NOMO-1 (cell line): ENCODE results near the gene INHA.

Experiments
- DNase-seq, 2 experiments: peaks; one replicate each; lab custom pipeline; 2025; ENCODE audit not compliant: unreplicated experiment in 2 of 2; lab: John Stamatoyannopoulos, UW

The INHA gene

GRCh38 chr2:219557320-219557719 is 14.8 kb upstream of the INHA start:
- no peak for DNase-seq

- DNase-seq: no peak
Measured at GRCh38 chr2:219557791-219558785, 14.0 kb upstream of the INHA start.

GRCh38 chr2:219559156-219559915 is 12.8 kb upstream of the INHA start:
- no peak for DNase-seq

DNA sequence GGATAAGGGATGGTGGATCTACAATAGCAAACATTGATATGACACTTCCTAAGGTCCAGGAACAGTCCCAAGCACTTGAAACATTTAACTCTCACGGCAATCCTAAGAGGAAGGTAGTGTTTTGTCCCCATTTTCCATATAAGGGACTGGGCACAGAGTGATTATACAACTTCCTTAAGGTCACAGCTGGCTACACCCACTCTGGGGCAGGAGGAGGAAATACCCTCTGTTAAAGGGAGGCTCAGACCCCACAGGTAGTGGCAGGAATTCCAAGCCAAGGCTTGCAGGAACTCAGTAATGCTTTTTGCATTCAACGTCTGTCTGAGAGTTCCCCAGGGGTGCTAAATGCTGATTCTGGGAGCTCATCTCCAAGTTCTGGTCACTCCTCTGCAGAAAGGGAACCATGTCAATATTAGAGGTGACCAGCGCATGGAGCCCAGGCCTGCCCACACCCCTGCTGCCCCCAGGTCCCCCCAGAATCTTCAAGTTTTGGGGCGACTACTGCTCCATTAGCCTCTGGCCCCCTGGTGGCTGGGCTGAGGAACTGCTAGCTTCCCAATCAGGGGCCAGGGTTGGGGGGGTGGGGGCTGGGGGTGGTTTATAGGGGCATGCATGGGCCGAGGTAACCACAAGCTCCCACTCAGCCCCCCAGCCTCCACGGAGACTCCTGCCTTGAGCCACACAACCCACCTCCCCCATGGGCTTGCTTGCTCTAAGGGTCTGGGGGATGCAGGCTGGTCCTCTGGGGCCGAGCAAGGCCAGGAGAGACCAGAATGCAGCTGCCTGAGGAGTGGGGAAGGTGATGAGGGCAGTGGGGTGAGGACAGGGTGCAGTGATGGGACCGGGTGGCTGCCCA is 11.8 kb upstream of the INHA start:
- no peak for DNase-seq

DNA sequence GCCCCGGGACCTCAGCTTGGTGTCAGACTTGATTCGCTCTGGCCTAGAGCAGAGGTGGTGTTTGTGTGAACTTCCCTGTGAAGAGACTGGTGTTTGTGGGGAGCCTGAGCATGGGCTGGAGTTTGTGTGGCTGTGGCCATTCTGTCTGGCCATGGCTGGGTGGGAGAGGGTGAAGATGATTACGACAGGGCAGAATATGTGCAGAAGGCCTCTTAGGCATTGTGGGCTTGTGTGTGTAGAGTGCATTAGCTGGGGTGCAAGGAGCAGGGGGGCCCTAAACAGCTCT is 11.3 kb upstream of the INHA start:
- DNase-seq: no peak

DNA sequence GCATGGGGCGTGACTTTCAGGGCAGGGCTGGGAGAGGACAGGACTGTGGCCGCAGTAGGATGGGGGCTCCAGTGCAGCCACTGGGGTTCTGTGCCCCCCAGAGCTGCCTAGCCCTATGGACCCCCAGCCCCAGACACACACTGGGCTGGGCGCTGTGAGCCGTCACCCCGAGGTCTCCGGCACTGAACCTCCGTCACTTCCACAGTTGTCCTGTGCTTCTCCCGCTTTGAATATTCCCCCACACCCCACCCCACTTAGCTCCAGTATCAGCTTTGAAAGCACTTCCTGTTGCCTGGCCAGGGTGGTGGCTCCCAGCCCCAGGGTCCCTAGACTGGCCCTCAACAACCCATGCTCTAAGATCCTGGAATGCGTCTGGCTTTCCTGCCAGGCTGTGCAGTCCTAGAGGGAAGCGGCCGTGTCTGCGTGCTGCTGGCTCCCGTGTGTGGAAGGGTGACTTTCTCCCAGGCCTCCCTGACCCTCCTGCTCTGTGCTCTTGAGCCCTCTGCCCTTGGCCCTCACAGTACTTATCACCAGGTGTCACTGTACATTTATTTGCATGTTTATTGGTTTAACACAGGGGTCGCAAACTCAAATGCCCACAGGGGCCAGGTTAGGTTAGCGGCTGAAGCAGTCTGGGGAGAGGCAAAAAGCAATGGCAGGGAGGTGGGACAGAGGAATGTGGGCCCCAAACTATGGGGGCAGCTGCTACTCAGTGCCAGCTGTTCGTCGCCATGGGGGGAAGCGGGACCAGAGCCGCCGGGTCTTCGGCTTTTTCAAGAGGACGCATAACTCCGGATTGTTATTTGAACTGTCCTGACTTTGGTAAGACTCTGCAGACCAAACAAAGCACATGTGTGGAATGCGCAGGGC is 10.7 kb upstream of the INHA start:
- DNase-seq: no peak

DNA sequence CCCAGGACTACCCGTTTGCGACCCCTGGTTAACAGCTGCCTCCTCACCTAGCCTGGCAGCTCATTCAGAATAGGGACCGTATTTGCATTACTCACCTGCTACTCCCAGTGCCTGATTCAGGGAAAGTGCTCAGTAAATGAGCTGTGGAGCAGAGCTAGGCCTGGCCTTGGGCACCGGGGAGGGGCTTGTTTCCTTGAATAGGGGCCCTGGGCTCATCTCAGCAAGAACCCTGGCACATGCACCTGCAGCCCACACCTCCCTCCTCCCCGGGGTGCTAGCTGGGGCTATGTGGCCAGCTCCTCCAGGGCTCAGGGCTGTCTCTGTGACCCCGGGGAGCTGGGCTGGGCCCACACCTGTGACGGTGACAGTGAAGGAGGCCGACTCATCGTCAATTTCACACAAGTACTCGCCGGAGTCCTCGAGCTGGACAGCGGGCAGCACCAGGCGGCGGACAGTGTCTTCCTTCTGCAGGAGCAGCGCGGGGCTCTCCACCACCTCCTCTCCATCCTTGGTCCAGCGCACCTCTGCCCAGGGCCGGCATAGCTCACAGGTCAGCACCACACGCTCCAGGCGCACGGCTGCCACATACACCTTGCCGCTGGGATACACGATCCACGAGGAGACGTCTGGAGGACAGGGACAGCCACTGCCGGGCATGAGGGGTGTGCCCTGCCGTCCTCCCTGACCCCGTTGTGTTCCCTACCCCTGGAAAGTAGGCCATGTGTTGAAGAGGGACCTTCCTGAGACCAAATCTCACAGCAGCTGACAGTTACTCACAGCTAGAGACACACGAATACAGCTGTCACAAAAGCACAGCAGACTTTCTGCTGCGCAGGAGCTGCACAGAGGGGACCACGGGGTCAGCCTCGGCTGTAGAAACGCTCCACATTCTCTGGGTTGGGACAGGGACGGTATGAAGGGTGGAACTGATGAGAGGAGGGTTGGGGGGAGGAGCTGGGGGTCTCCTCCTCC is 9.8 kb upstream of the INHA start:
- DNase-seq: no peak

- DNase-seq: no peak
Measured at GRCh38 chr2:219563271-219563928, 8.7 kb upstream of the INHA start.

GRCh38 chr2:219565130-219566080 is 6.7 kb upstream of the INHA start:
- no peak for DNase-seq

DNA sequence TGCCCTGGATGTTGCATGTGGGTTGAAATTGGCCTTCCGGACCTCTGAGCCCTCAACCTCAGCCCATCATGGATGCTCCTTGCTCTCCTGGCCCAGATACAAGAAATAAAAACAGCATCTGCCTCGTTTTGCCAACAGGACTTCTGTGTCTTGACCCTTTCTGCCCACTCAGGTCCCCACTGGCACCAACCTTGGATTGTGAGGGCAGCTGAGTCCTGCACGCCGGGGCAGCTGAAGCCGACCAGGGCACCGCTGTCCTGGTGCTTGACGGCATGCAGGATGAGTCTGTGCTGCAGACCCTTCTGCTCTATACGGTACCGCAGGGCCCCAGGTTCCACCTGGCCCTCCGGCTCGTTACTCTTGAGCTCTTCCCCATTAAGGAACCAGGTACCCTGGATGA is 5.5 kb upstream of the INHA start:
- no peak for DNase-seq

DNA sequence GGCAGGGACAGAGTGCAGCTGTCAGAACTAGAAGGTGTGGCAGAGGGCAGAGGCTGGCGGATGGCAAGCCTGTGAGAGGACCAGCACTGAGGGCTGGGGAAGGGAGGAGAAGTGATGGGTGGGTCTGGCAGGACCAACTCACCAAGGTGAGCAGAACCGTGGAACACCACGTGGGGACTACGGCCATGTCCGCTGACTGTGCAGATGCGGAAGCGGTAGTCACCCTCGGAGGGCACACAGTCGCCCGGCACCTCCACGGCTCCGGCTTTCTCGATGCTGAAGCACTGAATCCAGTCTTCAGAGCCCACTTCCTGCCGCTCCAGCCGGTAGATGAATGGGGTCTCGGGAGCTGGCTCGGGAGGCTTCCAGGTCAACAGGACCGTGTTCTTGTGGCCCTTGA is 5.0 kb upstream of the INHA start:
- no peak for DNase-seq

DNA sequence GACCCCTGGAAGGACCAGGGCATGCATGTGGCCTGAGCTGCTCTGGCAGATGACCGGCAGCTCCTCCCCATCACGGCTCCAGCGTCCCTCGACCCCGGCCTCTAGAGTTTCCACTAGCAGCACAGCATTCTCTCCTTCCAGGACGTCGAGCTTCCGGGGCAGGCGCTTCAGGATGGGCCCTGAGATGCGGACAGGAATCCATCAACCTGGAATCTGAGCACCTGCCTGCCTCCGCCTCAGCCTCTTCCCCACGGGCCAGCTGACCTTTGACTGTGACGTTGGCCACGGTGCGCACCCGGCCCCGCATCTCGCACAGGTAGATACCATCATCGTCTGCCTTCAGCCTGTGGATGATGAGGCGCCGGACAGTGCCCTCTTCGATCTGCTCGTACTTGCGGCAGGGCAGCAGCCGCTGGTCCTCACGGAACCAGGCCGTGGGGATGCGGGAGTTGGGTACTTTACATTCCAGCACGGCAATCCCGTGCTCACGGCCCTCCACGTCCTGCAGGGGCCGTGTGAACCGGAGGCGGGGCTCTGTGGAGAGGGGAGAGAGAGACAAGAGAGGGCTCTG is 4.2 kb upstream of the INHA start:
- no peak for DNase-seq

GRCh38 chr2:219569041-219569440 is 3.1 kb upstream of the INHA start:
- DNase-seq: no peak

DNA sequence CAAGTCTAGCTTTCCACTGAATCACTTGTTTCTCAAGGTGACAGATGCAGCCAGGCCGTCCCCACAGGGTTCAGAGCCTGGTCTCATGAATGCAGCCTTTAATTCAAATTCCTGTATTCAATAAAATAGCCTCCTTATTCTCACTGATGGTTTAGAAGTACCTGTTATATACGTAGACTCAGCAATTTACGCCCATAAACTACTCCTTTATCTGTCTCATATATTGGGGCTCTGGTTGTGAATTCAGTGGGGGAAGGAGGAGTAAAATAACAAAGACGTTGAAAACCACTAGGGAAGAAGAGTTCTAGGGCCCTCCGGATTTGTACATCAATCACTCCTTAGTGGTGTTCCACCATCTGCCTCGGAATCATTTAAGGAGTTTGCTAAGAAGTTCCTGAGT is 2.5 kb upstream of the INHA start:
- DNase-seq: no peak

DNA sequence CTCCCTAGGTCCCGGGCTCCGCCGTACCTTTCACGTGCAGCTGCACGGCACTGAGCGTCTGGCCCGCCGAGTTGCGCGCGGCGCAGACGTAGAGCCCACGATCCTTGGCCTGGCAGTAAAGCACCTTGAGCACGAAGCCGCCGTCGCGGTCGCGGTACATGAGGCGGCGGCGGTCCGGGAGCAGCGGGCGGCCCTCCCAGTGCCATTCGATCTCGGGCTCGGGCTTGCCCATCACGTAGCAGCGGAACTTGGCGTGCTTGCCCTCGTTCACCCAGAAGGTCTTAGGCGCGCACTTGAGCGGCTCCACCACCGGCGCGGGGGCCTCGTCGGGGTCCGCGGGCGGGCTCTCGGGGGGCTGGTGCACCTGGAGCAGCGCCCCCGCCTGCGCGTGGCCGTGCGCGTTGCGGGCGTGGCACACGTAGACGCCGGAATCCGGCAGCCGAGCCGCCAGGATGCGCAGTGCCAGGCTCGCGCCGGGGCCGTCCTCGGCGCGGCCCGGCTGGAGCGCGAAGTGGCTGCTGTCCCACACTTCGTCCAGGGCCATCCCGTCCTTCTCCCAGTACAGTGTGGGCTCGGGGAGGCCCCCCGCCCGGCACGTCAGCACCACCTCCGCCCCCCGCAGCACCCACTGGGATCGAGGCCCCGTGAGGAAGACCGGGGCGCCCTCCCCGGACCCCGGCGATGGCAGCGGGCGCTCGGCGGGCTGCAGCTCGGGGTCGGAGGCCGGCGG is 1.8 kb upstream of the INHA start:
- no peak for DNase-seq

GRCh38 chr2:219570924-219571310 is 1.2 kb upstream of the INHA start:
- no peak for DNase-seq
